HCT116 (cell line): Measurements from ENCODE around the gene LRRC74B. TPM values are rescaled to one million over a fixed set of nuclear protein-coding genes. Genes with fewer than 3 reads are reported as not detected.
"Not testable (repeated sequence)": the region's sequence is repeated elsewhere in the genome, so short reads cannot be mapped to it uniquely, and the experiment has no call there.

Experiments used
- ATAC-seq: fragments of 200-7000 bp; cut with Tn5 transposase; 2 replicates; pipeline ENCODE4 v1.9.1; 2020; ENCODE audit warnings: mild to moderate bottlenecking, moderate library complexity
- BruUV-seq: library from RNA; stranded (reverse); fragments of 400-500 nt; replicated peaks from 2 replicates; lab custom pipeline; 2021; lab: Mats Ljungman, UMichigan
- CTCF ChIA-PET: fragments of 300-600 bp; sonication (Branson Sonifier 250); formaldehyde crosslinking; loops from one replicate; lab custom pipeline; 2021; ENCODE audit warnings: antibody characterized with exemption; lab: Charles Lee
- POLR2A ChIA-PET: fragments of 300-600, 350-600 bp; sonication (Branson Sonifier 250); formaldehyde crosslinking; loops from one replicate; lab custom pipeline; 2021; ENCODE audit warnings: antibody characterized with exemption; lab: Charles Lee
- RAD21 ChIA-PET, 2 experiments: fragments of 300-600 bp; sonication (Branson Sonifier 250); formaldehyde crosslinking; loops; one replicate each; lab custom pipeline; 2023; ENCODE audit warnings: low total read pairs in 2 of 2; ENCODE audit not compliant: uncharacterized antibody in 2 of 2, unreplicated experiment in 2 of 2, low non-redundant PET in 1 of 2; lab: Charles Lee
- DNase-seq: peaks from one replicate; pipeline ENCODE4 v3.0.0-alpha.2; 2010; ENCODE audit warnings: low read depth, low spot score
- H2AFZ ChIP-seq: fragments of 200-600 bp; shearing (Covaris generic), sonication (generic); 2 replicates; pipeline ENCODE4 v1.6.1; 2017; ENCODE audit warnings: low read depth, mixed run types, mixed read lengths, antibody characterized with exemption, low read length; ENCODE audit not compliant: poor library complexity, severe bottlenecking
- H3K27ac ChIP-seq: 2 replicates; pipeline ENCODE4 v1.5.1; 2012; ENCODE audit warnings: low read depth, low read length
- H3K27me3 ChIP-seq: fragments of 200-600 bp; sonication (generic); 2 replicates; pipeline ENCODE4 v1.6.1; 2016; ENCODE audit warnings: mixed run types, low read length, mixed read lengths; ENCODE audit not compliant: insufficient read depth
- H3K36me3 ChIP-seq, 2 experiments: fragments of 200-500 bp in 1 of 2; fragments of 200-600 bp in 1 of 2; sonication (Bioruptor generic) in 1 of 2; sonication (generic) in 1 of 2; 2 replicates each; pipeline versions ENCODE4 v1.5.1 to v1.6.1; 2014 to 2016; ENCODE audit warnings: low read length in 2 of 2, inconsistent platforms in 1 of 2, mixed read lengths in 1 of 2, mixed run types in 1 of 2; ENCODE audit not compliant: insufficient read depth in 2 of 2, control insufficient read depth in 1 of 2
- H3K4me1 ChIP-seq, 2 experiments: fragments of 200-600 bp in 1 of 2; sonication (generic) in 1 of 2; 2 replicates each; pipeline versions ENCODE4 v1.5.1 to v1.6.1; 2012 to 2017; ENCODE audit warnings: low read length in 2 of 2, inconsistent platforms in 1 of 2, mild to moderate bottlenecking in 1 of 2, mixed read lengths in 1 of 2, mixed run types in 1 of 2, moderate library complexity in 1 of 2; ENCODE audit not compliant: insufficient read depth in 2 of 2, control insufficient read depth in 1 of 2
- H3K4me2 ChIP-seq: fragments of 200-600 bp; sonication (generic); 2 replicates; pipeline ENCODE4 v1.6.1; 2017; ENCODE audit warnings: mixed run types, low read length, mixed read lengths
- H3K4me3 ChIP-seq, 2 experiments: fragments of 200-600 bp in 1 of 2; sonication (generic) in 1 of 2; replicated peaks in 1 of 2; 2 replicates each; pipeline ENCODE4 v1.5.1; 2011 to 2016; ENCODE audit warnings: low read length in 2 of 2, control low read depth in 1 of 2, low read depth in 1 of 2, mild to moderate bottlenecking in 1 of 2, mixed read lengths in 1 of 2, mixed run types in 1 of 2
- H3K79me2 ChIP-seq: fragments of 200-600 bp; sonication (generic); 2 replicates; pipeline ENCODE4 v1.6.1; 2017; ENCODE audit warnings: mild to moderate bottlenecking, mixed run types, low read length, moderate library complexity, mixed read lengths; ENCODE audit not compliant: insufficient read depth
- H3K9ac ChIP-seq: fragments of 200-600 bp; sonication (generic); 2 replicates; pipeline ENCODE4 v1.6.1; 2016; ENCODE audit warnings: low read length, mixed read lengths
- H3K9me2 ChIP-seq: fragments of 200-600 bp; sonication (generic), shearing (Covaris generic); 2 replicates; pipeline ENCODE4 v1.6.1; 2017; ENCODE audit warnings: mixed run types, mild to moderate bottlenecking, moderate library complexity; ENCODE audit not compliant: insufficient read depth
- H3K9me3 ChIP-seq, 2 experiments: fragments of 200-500 bp in 1 of 2; fragments of 200-600 bp in 1 of 2; sonication (Bioruptor generic) in 1 of 2; sonication (generic) in 1 of 2; 2 replicates each; pipeline ENCODE4 v1.6.1; 2014 to 2017; ENCODE audit warnings: low read length in 2 of 2, mixed read lengths in 2 of 2, inconsistent platforms in 1 of 2, low read depth in 1 of 2, mild to moderate bottlenecking in 1 of 2, mixed run types in 1 of 2, moderate library complexity in 1 of 2; ENCODE audit not compliant: control insufficient read depth in 1 of 2, insufficient read depth in 1 of 2
- H4K20me1 ChIP-seq: fragments of 200-600 bp; sonication (generic), shearing (Covaris generic); 2 replicates; pipeline ENCODE4 v1.6.1; 2017; ENCODE audit warnings: mixed run types, mild to moderate bottlenecking, moderate library complexity; ENCODE audit not compliant: insufficient read depth
- intact Hi-C: fragments of 100-400 bp; cut with micrococcal nuclease; formaldehyde crosslinking; loops from 2 replicates; pipeline ENCODE4 v1.10.0; 2022
- total RNA-seq: library from RNA; stranded (reverse); gene quantifications from one replicate; pipeline ENCODE4 v1.2.1, GENCODE V29; 2021; ENCODE audit not compliant: unreplicated experiment

The LRRC74B gene
- total RNA-seq, 1 experiment from 2014 or later = not detected

DNA sequence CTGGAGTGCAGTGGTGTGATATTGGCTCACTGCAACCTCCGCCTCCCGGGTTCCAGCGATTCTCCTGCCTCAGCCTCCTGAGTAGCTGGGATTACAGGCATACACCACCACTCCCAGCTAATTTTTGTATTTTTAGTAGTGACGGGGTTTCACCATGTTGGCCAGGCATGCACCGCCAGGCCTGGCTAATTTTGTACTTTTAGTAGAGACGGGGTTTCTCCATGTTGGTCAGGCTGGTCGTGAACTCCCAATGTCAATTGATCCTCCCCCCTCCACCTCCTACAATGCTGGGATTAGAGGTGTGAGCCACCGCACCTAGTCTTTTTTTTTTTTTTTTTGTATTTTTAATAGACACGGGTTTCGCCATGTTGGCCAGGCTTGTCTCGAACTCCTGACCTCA lies 42.2 kb downstream of the LRRC74B start:
- ATAC-seq, H3K9ac ChIP-seq, H3K27ac ChIP-seq, H3K9me3 ChIP-seq, H3K4me2 ChIP-seq, RAD21 ChIA-PET, H4K20me1 ChIP-seq, H3K27me3 ChIP-seq, DNase-seq, H3K79me2 ChIP-seq, H2AFZ ChIP-seq, H3K4me3 ChIP-seq, CTCF ChIA-PET, H3K36me3 ChIP-seq, H3K4me1 ChIP-seq, POLR2A ChIA-PET, BruUV-seq, intact Hi-C loops, H3K9me2 ChIP-seq: not testable (repeated sequence)

DNA sequence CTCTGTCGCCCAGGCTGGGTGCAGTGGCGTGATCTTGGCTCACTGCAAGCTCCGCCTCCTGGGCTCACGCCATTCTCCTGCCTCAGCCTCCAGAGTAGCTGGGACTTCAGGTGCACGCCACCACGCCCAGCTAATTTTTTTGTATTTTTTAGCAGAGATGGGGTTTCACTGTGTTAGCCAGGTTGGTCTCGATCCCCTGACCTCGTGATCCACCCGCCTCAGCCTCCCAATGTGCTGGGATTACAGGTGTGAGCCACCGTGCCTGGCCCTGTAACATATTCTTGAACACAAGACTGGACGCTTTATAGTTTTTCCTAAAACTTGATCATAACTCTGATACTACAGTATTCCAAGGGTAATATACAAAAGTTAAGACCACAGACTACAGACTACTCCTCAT lies 45.5 kb downstream of the LRRC74B start:
- DNase-seq, intact Hi-C loops, H3K9ac ChIP-seq, H3K9me3 ChIP-seq, H3K4me3 ChIP-seq, RAD21 ChIA-PET, H3K36me3 ChIP-seq, H3K79me2 ChIP-seq, H3K4me1 ChIP-seq, H3K4me2 ChIP-seq, H3K9me2 ChIP-seq, H3K27ac ChIP-seq, BruUV-seq, H3K27me3 ChIP-seq, H4K20me1 ChIP-seq, ATAC-seq, H2AFZ ChIP-seq: not testable (repeated sequence)
- ChIA-PET POLR2A (interaction anchor here (0.9 kb wide), 1 partner anchor 12 kb away, joined by 4 read pairs; no protein-coding TSS in a partner anchor), CTCF (interaction anchor here (1.3 kb wide), 1 partner anchor 12 kb away, joined by 9 read pairs; no protein-coding TSS in a partner anchor)
